K562 treated with DMSO at 1 percent for 48 hours (cell line): ENCODE data around the gene ZNF644. TPM values are rescaled to one million over a fixed set of nuclear protein-coding genes. Genes with fewer than 3 reads are reported as not detected.

Source experiments
- total RNA-seq: library from RNA; unstranded; fragments of 300-600 nt; gene quantifications from 2 replicates; pipeline ENCODE4 v1.2.3, GENCODE V29; 2022; ENCODE audit warnings: low replicate concordance; ENCODE audit errors: extremely low read depth

Gene ZNF644
- total RNA-seq = not detected in 2 replicates

GRCh38 chr1:91021686-91022517, at the start of gene ZNF644:
TSS of gene ZNF644 (minus strand) at chr1:91022035. CDS start at chr1:90982353, 39,682 bp downstream.

